Loucy (cell line): ENCODE data around the gene IGSF3.

Experiments used
- H2AFZ ChIP-seq: fragments of 200-600 bp; sonication (generic); 2 replicates; pipeline ENCODE4 v1.6.0; 2016; ENCODE audit warnings: antibody characterized with exemption, mild to moderate bottlenecking, low read length, moderate library complexity
- H3F3A ChIP-seq: fragments of 200-600 bp; 2 replicates; pipeline ENCODE4 v1.6.0; 2016; ENCODE audit warnings: antibody characterized with exemption, low read depth, mild to moderate bottlenecking
- H3K27me3 ChIP-seq: fragments of 200-600 bp; sonication (generic); 2 replicates; pipeline ENCODE4 v1.6.1; 2014; ENCODE audit warnings: low read length, mild to moderate bottlenecking; ENCODE audit not compliant: insufficient read depth, poor library complexity, severe bottlenecking
- H3K36me3 ChIP-seq: fragments of 200-600 bp; sonication (generic); 2 replicates; pipeline ENCODE4 v1.6.1; 2016; ENCODE audit warnings: low read length; ENCODE audit not compliant: insufficient read depth
- H3K4me1 ChIP-seq: fragments of 200-600 bp; sonication (generic); 2 replicates; pipeline ENCODE4 v1.5.1; 2014; ENCODE audit warnings: low read length, mild to moderate bottlenecking; ENCODE audit not compliant: insufficient read depth, poor library complexity, severe bottlenecking
- H3K4me2 ChIP-seq: fragments of 200-600 bp; sonication (generic); 2 replicates; pipeline ENCODE4 v1.6.0; 2014; ENCODE audit warnings: antibody characterized with exemption, low read length, low read depth, mild to moderate bottlenecking; ENCODE audit not compliant: poor library complexity, severe bottlenecking
- H3K4me3 ChIP-seq: fragments of 200-600 bp; sonication (generic); 2 replicates; pipeline ENCODE4 v1.5.1; 2014; ENCODE audit warnings: low read length, mild to moderate bottlenecking, mixed read lengths; ENCODE audit not compliant: poor library complexity, severe bottlenecking
- H3K79me2 ChIP-seq: fragments of 200-600 bp; sonication (generic); 2 replicates; pipeline ENCODE4 v1.6.1; 2014; ENCODE audit warnings: low read length; ENCODE audit not compliant: insufficient read depth
- H3K9ac ChIP-seq: fragments of 200-600 bp; sonication (generic); 2 replicates; pipeline ENCODE4 v1.6.0; 2014; ENCODE audit warnings: mild to moderate bottlenecking, low read depth, low read length, moderate library complexity; ENCODE audit not compliant: poor library complexity, severe bottlenecking
- H3K9me2 ChIP-seq: fragments of 200-600 bp; sonication (generic); replicated peaks from 2 replicates; pipeline ENCODE4 v1.6.1; 2016; ENCODE audit warnings: low read depth, low read length, mixed read lengths
- H3K9me3 ChIP-seq: fragments of 200-600 bp; sonication (generic); 2 replicates; pipeline ENCODE4 v1.6.1; 2014; ENCODE audit warnings: mild to moderate bottlenecking, antibody characterized with exemption, low read length, low read depth; ENCODE audit not compliant: insufficient read depth
- H4K20me1 ChIP-seq: fragments of 200-600 bp; sonication (generic); 2 replicates; pipeline ENCODE4 v1.6.0; 2014; ENCODE audit warnings: antibody characterized with exemption, low read length, mild to moderate bottlenecking; ENCODE audit not compliant: insufficient read depth, poor library complexity, severe bottlenecking
- CTCF ChIP-seq: fragments of 200-600 bp; sonication (generic); conservative IDR thresholded peaks from 2 replicates; pipeline ENCODE4 v1.5.1; 2014; ENCODE audit warnings: mild to moderate bottlenecking, antibody characterized with exemption, low read length
- EZH2phosphoT487 ChIP-seq: fragments of 200-600 bp; IDR thresholded peaks from 2 replicates; pipeline ENCODE4 v1.6.1; 2018; ENCODE audit warnings: antibody characterized with exemption, mild to moderate bottlenecking, moderate library complexity, borderline replicate concordance

Gene IGSF3

GRCh38 chr1:116558140-116558549, 109.4 kb downstream of the IGSF3 start:
- no peak overlapping the region for H3K4me3 ChIP-seq
- no peak overlapping the region for H2AFZ ChIP-seq
- H3K36me3 ChIP-seq: no peaks in the 10 kb centered on the region
- peaks cover 88% of the 10 kb centered on the region for H3K79me2 ChIP-seq
- peaks cover 5% of the 10 kb centered on the region; the same call in 1 of the 2 replicates for H3K9me3 ChIP-seq
- peaks cover 46% of the 10 kb centered on the region for H3K4me1 ChIP-seq
- no peak overlapping the region for H3K9ac ChIP-seq
- no peaks in the 10 kb centered on the region for H3F3A ChIP-seq
- H3K4me2 ChIP-seq: no peak overlapping the region
- TF ChIP-seq EZH2phosphoT487: no peak
- TF ChIP-seq CTCF: no peak
- no peaks in the 10 kb centered on the region for H3K27me3 ChIP-seq
- no peaks in the 10 kb centered on the region for H3K9me2 ChIP-seq
- H4K20me1 ChIP-seq: peaks cover 15% of the 10 kb centered on the region

- no peak overlapping the region for H3K9ac ChIP-seq
- peaks cover 86% of the 10 kb centered on the region for H3K79me2 ChIP-seq
- no peaks in the 10 kb centered on the region for H3K9me3 ChIP-seq
- H3K27me3 ChIP-seq: no peaks in the 10 kb centered on the region
- no peak overlapping the region for H2AFZ ChIP-seq
- H3K36me3 ChIP-seq: no peaks in the 10 kb centered on the region
- no peak overlapping the region for H3K4me3 ChIP-seq
- peaks cover 46% of the 10 kb centered on the region for H3K4me1 ChIP-seq
- no peaks in the 10 kb centered on the region for H3K9me2 ChIP-seq
- peaks cover 19% of the 10 kb centered on the region for H4K20me1 ChIP-seq
- H3F3A ChIP-seq: no peaks in the 10 kb centered on the region
- no peak overlapping the region for H3K4me2 ChIP-seq
- no peak for TF ChIP-seq EZH2phosphoT487
- TF ChIP-seq CTCF: no peak
These were observed 110.1 kb downstream of the IGSF3 start for GRCh38 chr1:116557323-116557878.

GRCh38 chr1:116556289-116557006, 111.1 kb downstream of the IGSF3 start:
- H3K4me2 ChIP-seq: no peak overlapping the region
- H3K4me1 ChIP-seq: peaks cover 42% of the 10 kb centered on the region
- H3K36me3 ChIP-seq: no peaks in the 10 kb centered on the region
- H3K27me3 ChIP-seq: no peaks in the 10 kb centered on the region
- H3K9me3 ChIP-seq: no peaks in the 10 kb centered on the region
- H3K9ac ChIP-seq: no peak overlapping the region
- H2AFZ ChIP-seq: no peak overlapping the region
- no peaks in the 10 kb centered on the region for H3F3A ChIP-seq
- peaks cover 86% of the 10 kb centered on the region for H3K79me2 ChIP-seq
- no peaks in the 10 kb centered on the region for H3K9me2 ChIP-seq
- TF ChIP-seq CTCF (no peak), EZH2phosphoT487 (no peak)
- peaks cover 19% of the 10 kb centered on the region for H4K20me1 ChIP-seq
- H3K4me3 ChIP-seq: no peak overlapping the region
